GM19324 (cell line): Measurements from ENCODE around the gene ATM.

Source experiments
- ATAC-seq: cut with Tn5 transposase; IDR thresholded peaks from one replicate; pipeline ENCODE4 v1.9.1; 2021; ENCODE audit warnings: mild to moderate bottlenecking, moderate library complexity; ENCODE audit not compliant: unreplicated experiment, low FRiP score

ATM gene

GRCh38 chr11:108222574-108223347 is at the start of gene ATM, which contains the start of gene NPAT:
ATM (plus strand) TSS chr11:108223067; CDS start chr11:108227625, 4,558 bp downstream.
NPAT (minus strand) TSS chr11:108222638; CDS start chr11:108222536, 102 bp downstream.
- ATAC-seq: peak; percentile 92

- no peak for ATAC-seq
Measured at GRCh38 chr11:108177570-108177969, 45.3 kb upstream of the ATM start.

- ATAC-seq: no peak
Measured at GRCh38 chr11:108193725-108194124, 29.1 kb upstream of the ATM start.

GRCh38 chr11:108196901-108197300 is 26.0 kb upstream of the ATM start:
- ATAC-seq: no peak

- ATAC-seq: no peak
Measured at GRCh38 chr11:108197351-108197750, 25.5 kb upstream of the ATM start.

- ATAC-seq: no peak
Measured at GRCh38 chr11:108198833-108199232, 24.0 kb upstream of the ATM start.

GRCh38 chr11:108199446-108200321 is 23.2 kb upstream of the ATM start:
- ATAC-seq: peak; percentile 49

- ATAC-seq: no peak
Measured at GRCh38 chr11:108203075-108203474, 19.8 kb upstream of the ATM start.

GRCh38 chr11:108204376-108204775 is 18.5 kb upstream of the ATM start:
- ATAC-seq: no peak

GRCh38 chr11:108204929-108205499 is 17.9 kb upstream of the ATM start:
- no peak for ATAC-seq

GRCh38 chr11:108206171-108206570 is 16.7 kb upstream of the ATM start:
- no peak for ATAC-seq

- no peak for ATAC-seq
Measured at GRCh38 chr11:108206969-108207682, 15.7 kb upstream of the ATM start.

- ATAC-seq: no peak
Measured at GRCh38 chr11:108207683-108208060, 15.2 kb upstream of the ATM start.

GRCh38 chr11:108210441-108210840 is 12.4 kb upstream of the ATM start:
- no peak for ATAC-seq

GRCh38 chr11:108213784-108214183 is 9.1 kb upstream of the ATM start:
- no peak for ATAC-seq

- no peak for ATAC-seq
Measured at GRCh38 chr11:108216988-108217387, 5.9 kb upstream of the ATM start.

- no peak for ATAC-seq
Measured at GRCh38 chr11:108218455-108218854, 4.4 kb upstream of the ATM start.

- no peak for ATAC-seq
Measured at GRCh38 chr11:108218912-108219783, 3.7 kb upstream of the ATM start.

- ATAC-seq: no peak
Measured at GRCh38 chr11:108220721-108221336, 2.0 kb upstream of the ATM start.
